GM03348 (cell line): ENCODE measurements around the gene ZFYVE27.

Source experiments
- DNase-seq: peaks from one replicate; pipeline ENCODE4 v3.0.0; 2012; ENCODE audit warnings: low spot score

Gene ZFYVE27

GRCh38 chr10:97715259-97715874, 21.6 kb upstream of the ZFYVE27 start:
- no peak for DNase-seq

GRCh38 chr10:97717627-97718026, 19.3 kb upstream of the ZFYVE27 start:
- DNase-seq: no peak

- DNase-seq: no peak
Measured at GRCh38 chr10:97718178-97718577, 18.8 kb upstream of the ZFYVE27 start.

- no peak for DNase-seq
Measured at GRCh38 chr10:97718659-97719142, 18.2 kb upstream of the ZFYVE27 start.

- DNase-seq: no peak
Measured at GRCh38 chr10:97719602-97720001, 17.3 kb upstream of the ZFYVE27 start.

- DNase-seq: no peak
Measured at GRCh38 chr10:97721871-97722780, 14.8 kb upstream of the ZFYVE27 start.

- no peak for DNase-seq
Measured at GRCh38 chr10:97723001-97723400, 13.9 kb upstream of the ZFYVE27 start.

- DNase-seq: peak; percentile 40
Measured at GRCh38 chr10:97724341-97724941, 12.5 kb upstream of the ZFYVE27 start.

- peak; percentile 72 for DNase-seq
Measured at GRCh38 chr10:97726636-97727178, 10.2 kb upstream of the ZFYVE27 start.

- DNase-seq: no peak
Measured at GRCh38 chr10:97729014-97729413, 7.9 kb upstream of the ZFYVE27 start.

GRCh38 chr10:97731346-97732051, 5.4 kb upstream of the ZFYVE27 start:
- DNase-seq: peak; percentile 78

GRCh38 chr10:97732052-97732359, 4.9 kb upstream of the ZFYVE27 start:
- no peak for DNase-seq

GRCh38 chr10:97733256-97733655, 3.7 kb upstream of the ZFYVE27 start:
- DNase-seq: no peak

- DNase-seq: no peak
Measured at GRCh38 chr10:97734021-97734420, 2.9 kb upstream of the ZFYVE27 start.

GRCh38 chr10:97736403-97736901, 476 bp upstream of the ZFYVE27 start:
- DNase-seq: no peak

GRCh38 chr10:97737770-97738265, 890 bp downstream of the ZFYVE27 start:
- no peak for DNase-seq

- no peak for DNase-seq
Measured at GRCh38 chr10:97738616-97739015, 1.7 kb downstream of the ZFYVE27 start.

- no peak for DNase-seq
Measured at GRCh38 chr10:97740613-97741012, 3.7 kb downstream of the ZFYVE27 start.

GRCh38 chr10:97743169-97743943, 6.4 kb downstream of the ZFYVE27 start:
- DNase-seq: no peak

- no peak for DNase-seq
Measured at GRCh38 chr10:97744405-97745035, 7.6 kb downstream of the ZFYVE27 start.
